ENCODE data around the gene NHLH1. TPM values are rescaled to one million over a fixed set of nuclear protein-coding genes. Genes with fewer than 3 reads are reported as not detected.

The NHLH1 gene
- total RNA-seq = under 1 TPM; 0.10 to 0.25 TPM

DNA sequence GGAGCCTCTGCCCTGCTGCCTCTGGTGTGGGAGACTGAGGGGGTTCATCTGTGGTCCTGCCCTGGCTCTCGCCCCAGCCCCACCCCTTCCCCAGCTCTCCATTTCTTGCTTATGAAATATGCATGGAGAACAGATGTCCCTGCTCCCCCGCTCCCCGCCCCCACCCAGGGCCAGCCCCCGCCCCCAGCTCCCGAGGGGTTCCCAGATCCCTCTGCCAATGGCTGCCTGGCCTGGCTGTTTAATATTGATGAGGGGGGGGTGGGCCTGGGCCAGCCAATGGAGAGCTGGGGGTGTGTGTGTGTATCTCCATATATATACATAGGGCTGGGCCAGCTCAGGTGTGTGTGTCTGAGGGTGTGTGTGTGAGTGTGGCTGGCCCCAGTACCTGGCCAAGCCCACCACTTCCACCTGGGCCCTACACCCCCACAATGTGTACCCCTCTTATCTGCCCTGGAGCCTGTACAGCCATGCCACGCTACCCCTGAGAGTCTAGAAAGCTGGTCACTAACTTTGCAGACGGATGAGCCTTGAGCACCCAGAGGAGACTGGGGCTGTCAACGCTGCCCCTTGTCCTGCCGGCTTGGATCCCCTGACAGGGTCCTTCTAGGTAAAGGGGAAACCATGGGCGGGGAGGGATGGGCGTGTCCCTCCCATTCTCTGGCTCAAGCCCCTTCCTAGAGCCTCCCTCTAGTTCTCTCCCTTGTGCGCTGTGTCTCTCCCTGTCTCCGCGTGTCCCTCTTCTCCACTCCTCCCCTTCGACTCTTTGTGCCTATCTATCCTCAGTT is at the start of gene NHLH1:
NHLH1 (plus strand) TSS at position 341 of the 785 bp plus-strand sequence. CDS start 3,661 bp downstream, outside the sequence.
- ChIA-PET POLR2A (no interaction called here), CTCF (interaction anchor here (0.6 to 3.5 kb wide), 5 partner anchors 10 to 439 kb away, joined by 3 to 15 read pairs (median 5); no protein-coding TSS in a partner anchor)
- no peak for DNase-seq
- peaks cover 9% of the 10 kb centered on the region for H3K4me1 Mint-ChIP-seq
- H3K27ac Mint-ChIP-seq = peak within 1 kb of the TSS; percentile 38
- peaks cover 3% of the 10 kb centered on the region for H3K27me3 Mint-ChIP-seq
- no peaks in the 10 kb centered on the region for H3K36me3 Mint-ChIP-seq (ENCODE audit: low read depth)
- no peak within 1 kb of the TSS for H3K4me3 Mint-ChIP-seq
- H3K9me3 Mint-ChIP-seq = no peaks in the 10 kb centered on the region

DNA sequence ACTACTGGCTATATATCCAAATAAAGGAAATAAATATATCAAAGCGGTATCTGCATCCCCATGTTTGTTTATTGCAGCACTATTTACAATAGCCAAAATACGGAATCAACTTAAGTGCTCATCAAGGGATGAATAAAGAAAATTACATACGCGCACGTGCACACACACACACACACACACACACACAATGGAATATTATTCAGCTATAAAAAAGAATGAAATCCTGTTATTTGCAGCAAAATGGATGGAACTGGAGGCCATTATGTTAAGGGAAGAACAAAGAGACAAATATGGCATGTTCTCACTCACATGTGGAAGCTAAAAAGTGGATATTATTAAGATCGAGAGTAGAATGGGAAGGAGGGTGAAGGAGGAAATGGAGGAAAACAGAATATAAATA is 44.0 kb upstream of the NHLH1 start:
- no peak overlapping the region for H3K4me3 Mint-ChIP-seq
- no peak for DNase-seq
- H3K36me3 Mint-ChIP-seq (ENCODE audit: low read depth) = peaks cover 63% of the 10 kb centered on the region
- ChIA-PET POLR2A (no interaction called here), CTCF (interaction anchor here (1.0 kb wide), 1 partner anchor 21 kb away, joined by 4 read pairs; no protein-coding TSS in a partner anchor)
- peaks cover 2% of the 10 kb centered on the region for H3K9me3 Mint-ChIP-seq
- H3K27me3 Mint-ChIP-seq = no peaks in the 10 kb centered on the region
- no peak overlapping the region for H3K27ac Mint-ChIP-seq
- H3K4me1 Mint-ChIP-seq = peaks cover 14% of the 10 kb centered on the region

DNA sequence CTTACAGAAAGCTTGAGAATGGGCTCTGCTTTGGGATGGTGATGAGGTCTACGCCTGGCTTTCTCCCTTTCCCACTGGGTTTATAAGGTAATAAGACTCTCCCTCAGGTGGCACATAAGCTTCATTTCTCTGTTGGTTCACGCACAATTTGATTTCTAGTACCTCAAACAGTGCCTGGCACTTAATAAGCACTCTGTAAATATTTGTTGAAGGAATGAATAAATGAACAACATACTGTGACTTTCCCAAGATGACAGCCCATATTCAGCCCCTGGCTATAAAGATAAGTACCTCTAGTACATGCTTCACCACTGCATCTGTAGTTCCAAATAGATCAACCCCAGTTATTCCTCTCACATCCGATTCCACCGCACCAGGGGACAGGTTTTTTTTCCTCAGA is 41.6 kb upstream of the NHLH1 start:
- CTCF ChIA-PET = no interaction called here
- POLR2A ChIA-PET = no interaction called here
- no peaks in the 10 kb centered on the region for H3K27me3 Mint-ChIP-seq
- no peak overlapping the region for H3K27ac Mint-ChIP-seq
- DNase-seq = no peak
- no peaks in the 10 kb centered on the region for H3K9me3 Mint-ChIP-seq
- H3K36me3 Mint-ChIP-seq (ENCODE audit: low read depth) = peaks cover 61% of the 10 kb centered on the region
- no peak overlapping the region for H3K4me3 Mint-ChIP-seq
- peaks cover 3% of the 10 kb centered on the region for H3K4me1 Mint-ChIP-seq

DNA sequence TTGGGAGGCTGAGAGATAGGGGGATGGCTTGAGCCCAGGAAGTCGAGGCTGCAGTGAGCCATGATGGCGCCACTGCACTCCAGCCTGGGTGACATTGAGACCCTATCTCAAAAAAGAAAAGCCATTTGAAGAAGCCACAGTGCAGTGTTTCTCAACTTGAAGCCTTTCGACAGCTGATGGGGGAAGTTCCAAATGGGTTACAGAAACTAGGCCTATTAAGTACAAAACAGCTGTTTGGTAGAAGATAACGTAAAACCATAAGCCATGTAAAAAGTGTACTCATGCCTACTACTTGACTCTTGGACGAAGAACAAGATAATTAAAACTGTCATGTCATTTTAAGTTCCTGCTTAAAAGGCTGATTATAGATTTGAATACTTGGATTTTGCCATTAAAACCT is 40.5 kb upstream of the NHLH1 start:
- CTCF ChIA-PET = interaction anchor here (0.7 to 1.5 kb wide), 3 partner anchors 11 to 35 kb away, joined by 3 read pairs; no protein-coding TSS in a partner anchor
- POLR2A ChIA-PET = no interaction called here
- DNase-seq = no peak
- Mint-ChIP-seq H3K4me1 (no peaks in the 10 kb centered on the region), H3K4me3 (no peak overlapping the region), H3K27ac (no peak overlapping the region), H3K27me3 (no peaks in the 10 kb centered on the region), H3K9me3 (no peaks in the 10 kb centered on the region), H3K36me3 (ENCODE audit: low read depth) (peaks cover 60% of the 10 kb centered on the region)

DNA sequence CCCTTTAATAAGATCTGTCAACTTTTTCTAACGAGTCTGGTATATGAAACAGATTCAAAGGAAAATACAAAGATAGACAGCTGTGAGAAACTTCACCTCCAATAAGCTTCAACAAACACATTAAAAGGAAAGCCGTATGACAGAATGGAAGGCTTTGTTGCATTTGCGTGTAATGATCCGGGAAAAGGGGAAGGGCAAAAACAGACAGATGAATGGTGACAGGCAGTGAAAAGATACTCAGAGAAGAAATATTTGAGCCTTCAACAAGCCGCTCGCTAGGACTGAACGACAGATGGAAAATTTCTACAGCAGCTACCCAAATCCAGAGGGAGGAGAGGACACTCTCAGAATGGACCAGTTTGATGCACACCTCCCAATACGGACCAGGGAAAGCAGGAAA is 38.7 kb upstream of the NHLH1 start:
- H3K27me3 Mint-ChIP-seq = no peaks in the 10 kb centered on the region
- no peak overlapping the region for H3K27ac Mint-ChIP-seq
- CTCF ChIA-PET = interaction anchor here (2.3 kb wide), 1 partner anchor 36 kb away, joined by 8 read pairs; no protein-coding TSS in a partner anchor
- H3K36me3 Mint-ChIP-seq (ENCODE audit: low read depth) = peaks cover 58% of the 10 kb centered on the region
- H3K4me3 Mint-ChIP-seq = no peak overlapping the region
- H3K4me1 Mint-ChIP-seq = no peaks in the 10 kb centered on the region
- DNase-seq = no peak
- POLR2A ChIA-PET = interaction anchor here (0.5 kb wide), 1 partner anchor 66 kb away, joined by 4 read pairs; the partner anchor contains the start of gene DCAF8
- H3K9me3 Mint-ChIP-seq = no peaks in the 10 kb centered on the region

DNA sequence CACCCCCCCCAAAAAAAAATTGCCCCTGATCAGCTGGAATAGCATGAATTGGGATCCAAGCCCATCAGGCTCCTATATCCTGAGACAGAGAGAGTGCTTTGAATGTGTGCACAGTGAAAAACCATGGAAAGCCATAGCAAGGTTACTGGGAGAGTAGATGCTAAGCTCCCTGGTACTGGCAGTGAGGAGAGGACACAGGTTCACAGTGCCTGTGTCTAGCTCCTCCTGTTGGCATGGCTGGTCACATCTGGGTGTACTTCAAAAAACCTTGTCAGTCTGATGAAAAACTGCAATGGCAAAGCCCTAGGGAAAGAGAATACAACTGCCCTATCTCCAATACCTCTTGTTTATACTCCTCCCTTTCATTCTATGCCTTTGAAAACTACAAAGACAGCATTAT is 36.8 kb upstream of the NHLH1 start:
- no peak for DNase-seq
- no peak overlapping the region for H3K4me3 Mint-ChIP-seq
- H3K9me3 Mint-ChIP-seq = no peaks in the 10 kb centered on the region
- no peaks in the 10 kb centered on the region for H3K4me1 Mint-ChIP-seq
- H3K27ac Mint-ChIP-seq = no peak overlapping the region
- POLR2A ChIA-PET = no interaction called here
- no peaks in the 10 kb centered on the region for H3K27me3 Mint-ChIP-seq
- CTCF ChIA-PET = interaction anchor here (1.0 to 2.3 kb wide), 3 partner anchors 10 to 38 kb away, joined by 3 to 8 read pairs (median 3); no protein-coding TSS in a partner anchor
- peaks cover 62% of the 10 kb centered on the region for H3K36me3 Mint-ChIP-seq (ENCODE audit: low read depth)

DNA sequence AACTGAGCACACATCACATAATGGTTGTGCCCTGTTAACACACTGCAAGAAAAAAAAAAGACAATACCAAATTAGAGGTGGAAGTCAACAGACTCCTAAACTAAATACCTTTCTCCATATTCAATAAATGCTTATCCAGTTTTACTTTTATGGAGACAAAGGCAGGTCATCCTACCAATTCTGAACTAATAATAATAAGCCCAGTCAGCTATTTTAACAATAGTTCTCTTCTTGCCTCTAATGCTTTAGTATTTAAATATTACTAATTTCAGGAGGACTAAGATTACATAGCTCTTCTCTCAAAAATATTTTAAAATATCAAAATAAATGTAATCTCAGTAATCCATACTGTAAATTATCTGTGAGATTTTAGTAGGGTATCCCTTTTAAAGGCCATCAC is 34.4 kb upstream of the NHLH1 start:
- Mint-ChIP-seq H3K4me1 (no peaks in the 10 kb centered on the region), H3K27ac (no peak overlapping the region), H3K4me3 (no peak overlapping the region), H3K36me3 (ENCODE audit: low read depth) (peaks cover 58% of the 10 kb centered on the region), H3K9me3 (no peaks in the 10 kb centered on the region), H3K27me3 (no peaks in the 10 kb centered on the region)
- POLR2A ChIA-PET = no interaction called here
- DNase-seq = no peak
- CTCF ChIA-PET = interaction anchor here (0.8 to 1.3 kb wide), 2 partner anchors 10 to 68 kb away, joined by 3 read pairs; no protein-coding TSS in a partner anchor

DNA sequence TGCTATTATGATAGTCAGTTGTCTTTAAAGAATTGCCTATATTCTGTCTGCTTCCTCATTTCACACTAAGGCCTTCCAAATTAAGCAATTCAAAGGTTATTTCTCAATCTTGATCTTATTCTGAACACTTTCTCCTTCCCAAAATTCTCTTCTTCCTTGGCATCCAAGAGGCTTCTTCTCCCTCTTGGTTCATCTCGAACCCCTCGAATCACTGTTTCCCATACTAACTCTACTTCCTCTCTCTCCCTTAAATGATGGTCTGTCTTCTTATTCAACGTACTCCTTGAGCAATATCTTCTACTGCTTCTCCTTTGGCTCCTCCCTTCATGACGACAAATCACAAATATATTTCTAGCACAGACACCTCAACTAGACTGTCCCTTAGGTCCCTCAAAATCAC is 28.3 kb upstream of the NHLH1 start:
- ChIA-PET CTCF (interaction anchor here (0.9 kb wide), 1 partner anchor 233 kb away, joined by 3 read pairs; no protein-coding TSS in a partner anchor), POLR2A (no interaction called here)
- Mint-ChIP-seq H3K36me3 (ENCODE audit: low read depth) (peaks cover 55% of the 10 kb centered on the region), H3K27me3 (no peaks in the 10 kb centered on the region), H3K4me1 (peaks cover 35% of the 10 kb centered on the region), H3K9me3 (no peaks in the 10 kb centered on the region), H3K4me3 (no peak overlapping the region), H3K27ac (no peak overlapping the region)
- no peak for DNase-seq

DNA sequence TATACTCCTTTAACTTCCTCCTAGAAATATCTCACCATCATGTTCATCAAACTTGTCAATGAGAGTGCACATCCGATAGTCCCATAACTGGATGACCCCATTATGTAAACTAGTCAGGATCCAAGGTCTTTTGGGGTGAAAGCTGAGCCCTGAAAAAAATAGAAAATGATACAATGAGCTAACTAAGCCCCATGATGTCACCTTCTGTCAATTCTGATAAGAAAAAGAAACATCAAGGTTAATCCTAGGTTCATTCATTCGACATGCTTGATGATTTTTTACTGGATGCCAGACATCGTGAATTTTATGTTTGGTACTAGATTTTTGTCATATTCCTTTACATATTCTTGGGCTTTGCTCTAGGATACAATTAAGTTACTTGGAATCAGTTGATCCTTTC is 26.7 kb upstream of the NHLH1 start:
- H3K4me3 Mint-ChIP-seq = no peak overlapping the region
- peaks cover 52% of the 10 kb centered on the region for H3K36me3 Mint-ChIP-seq (ENCODE audit: low read depth)
- H3K27ac Mint-ChIP-seq = no peak overlapping the region
- ChIA-PET POLR2A (no interaction called here), CTCF (interaction anchor here (1.4 kb wide), 1 partner anchor 11 kb away, joined by 3 read pairs; no protein-coding TSS in a partner anchor)
- peaks cover 47% of the 10 kb centered on the region for H3K4me1 Mint-ChIP-seq
- H3K9me3 Mint-ChIP-seq = no peaks in the 10 kb centered on the region
- DNase-seq = no peak
- H3K27me3 Mint-ChIP-seq = no peaks in the 10 kb centered on the region

DNA sequence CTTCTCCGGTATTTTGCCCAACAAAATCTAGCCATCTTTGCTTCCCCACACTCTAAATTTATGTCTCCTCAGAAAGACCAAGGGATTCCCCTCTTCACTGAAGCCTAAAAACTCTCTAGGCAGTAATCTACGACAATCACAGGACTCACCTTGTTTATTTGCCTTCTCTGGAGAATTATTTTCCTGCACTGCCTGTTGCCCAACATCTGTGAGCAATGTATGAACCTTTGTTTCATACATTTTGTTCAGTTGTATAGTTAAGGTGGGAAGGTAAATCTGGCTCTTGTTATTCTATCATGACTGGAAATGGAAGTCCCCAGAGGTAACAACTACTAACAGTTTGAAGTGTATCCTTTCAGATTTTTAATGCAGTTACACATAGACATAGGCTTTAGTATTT is 26.0 kb upstream of the NHLH1 start:
- CTCF ChIA-PET = no interaction called here
- H3K27me3 Mint-ChIP-seq = no peaks in the 10 kb centered on the region
- no peak overlapping the region for H3K27ac Mint-ChIP-seq
- peaks cover 47% of the 10 kb centered on the region for H3K4me1 Mint-ChIP-seq
- no peak overlapping the region for H3K4me3 Mint-ChIP-seq
- H3K36me3 Mint-ChIP-seq (ENCODE audit: low read depth) = peaks cover 54% of the 10 kb centered on the region
- POLR2A ChIA-PET = no interaction called here
- DNase-seq = no peak
- H3K9me3 Mint-ChIP-seq = no peaks in the 10 kb centered on the region

DNA sequence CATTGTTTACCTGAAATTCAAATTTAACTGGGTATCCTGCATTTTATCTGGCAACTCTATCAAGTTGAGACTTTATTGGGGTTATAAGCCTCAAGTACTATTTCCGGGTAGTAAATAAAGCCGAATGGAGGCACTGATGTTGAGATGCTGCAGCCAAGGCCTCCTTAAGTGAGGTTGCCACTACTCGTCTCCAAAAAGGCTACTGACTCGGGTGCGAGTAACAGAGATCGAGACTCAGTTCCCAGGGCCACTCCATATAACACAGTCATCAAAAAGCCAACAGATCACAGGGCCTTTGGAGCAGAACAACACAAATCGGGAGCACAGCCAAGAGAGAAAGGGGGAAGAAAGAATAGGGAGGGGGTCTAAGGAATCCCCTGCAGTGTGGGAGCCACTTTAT is 24.3 kb upstream of the NHLH1 start:
- CTCF ChIA-PET = interaction anchor here (0.7 to 0.8 kb wide), 2 partner anchors 10 to 53 kb away, joined by 3 read pairs; no protein-coding TSS in a partner anchor
- no peaks in the 10 kb centered on the region for H3K27me3 Mint-ChIP-seq
- peak overlapping the region; percentile 100 for H3K27ac Mint-ChIP-seq
- H3K36me3 Mint-ChIP-seq (ENCODE audit: low read depth) = peaks cover 57% of the 10 kb centered on the region
- H3K9me3 Mint-ChIP-seq = no peaks in the 10 kb centered on the region
- DNase-seq = peak; percentile 19
- peak overlapping the region; percentile 100 for H3K4me3 Mint-ChIP-seq
- POLR2A ChIA-PET = no interaction called here
- peaks cover 63% of the 10 kb centered on the region for H3K4me1 Mint-ChIP-seq

DNA sequence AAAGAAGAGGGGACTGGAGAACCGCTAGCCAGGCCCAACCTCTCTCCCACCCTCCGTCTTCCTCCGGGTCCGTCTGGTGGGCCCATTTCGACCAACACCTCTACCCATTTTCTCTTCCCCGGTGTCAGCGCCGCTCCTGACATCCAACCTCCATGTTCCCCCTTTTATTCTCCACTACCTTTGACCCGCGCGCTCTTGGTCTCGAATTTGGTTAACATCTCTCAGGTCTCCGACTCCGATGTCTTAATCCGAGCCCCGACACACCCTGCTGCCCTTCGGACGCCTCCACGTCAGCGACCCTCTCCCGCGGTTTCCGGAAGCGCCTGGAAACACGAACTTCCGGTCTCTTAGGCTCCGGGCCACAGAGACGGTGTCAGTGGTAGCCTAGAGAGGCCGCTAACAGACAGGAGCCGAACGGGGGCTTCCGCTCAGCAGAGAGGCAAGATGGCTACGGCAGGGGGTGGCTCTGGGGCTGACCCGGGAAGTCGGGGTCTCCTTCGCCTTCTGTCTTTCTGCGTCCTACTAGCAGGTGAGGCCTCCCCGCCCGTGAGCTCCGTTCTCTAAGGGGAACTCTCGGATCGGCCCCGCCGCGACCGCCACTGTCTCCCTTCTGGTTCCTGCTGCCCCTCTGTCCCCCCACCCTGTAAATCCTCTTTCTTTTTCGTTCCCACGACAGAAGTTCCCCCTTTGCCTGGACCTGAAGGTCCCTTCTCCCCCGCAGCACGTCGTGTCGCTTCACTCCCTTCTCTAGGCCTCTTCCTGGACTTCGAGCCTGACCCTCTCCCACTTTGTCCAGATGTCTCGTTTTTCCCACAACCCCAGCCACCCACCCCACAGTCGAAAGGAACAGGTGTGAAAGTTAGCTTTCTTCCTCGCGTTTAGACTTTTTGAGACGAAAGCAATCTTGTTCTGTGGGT is 23.7 kb upstream of the NHLH1 start, which contains the start of the genes COPA and NCSTN:
COPA (minus strand) TSS at position 298 of the 917 bp plus-strand sequence; CDS start at position 218, 80 bp downstream.
NCSTN (plus strand) TSS at position 431 of the 917 bp plus-strand sequence; CDS start at position 445, 14 bp downstream.
- Mint-ChIP-seq H3K4me1 (peaks cover 66% of the 10 kb centered on the region), H3K9me3 (no peaks in the 10 kb centered on the region), H3K27ac (peak within 1 kb of the TSS; percentile 100), H3K36me3 (ENCODE audit: low read depth) (peaks cover 50% of the 10 kb centered on the region), H3K4me3 (peak within 1 kb of the TSS; percentile 100), H3K27me3 (no peaks in the 10 kb centered on the region)
- peak; percentile 94 for DNase-seq
- POLR2A ChIA-PET = no interaction called here
- CTCF ChIA-PET = interaction anchor here (0.6 to 1.2 kb wide), 3 partner anchors 20 to 276 kb away, joined by 3 to 4 read pairs (median 3); no protein-coding TSS in a partner anchor
